Stomach smooth muscle (tissue), 2 donors: ENCODE results near the gene RUNX3.

ENCODE experiments used
- H3K27ac ChIP-seq: one replicate; pipeline ENCODE4 v1.7.0; 2013; ENCODE audit warnings: mild to moderate bottlenecking, low read length, inconsistent platforms
- H3K27me3 ChIP-seq, 2 donors: one replicate each; pipeline ENCODE4 v1.7.0; 2013; ENCODE audit warnings: low read length in 2 of 2; ENCODE audit not compliant: insufficient read depth in 2 of 2, control insufficient read depth in 1 of 2
- H3K36me3 ChIP-seq, 2 donors: one replicate each; pipeline ENCODE4 v1.7.0; 2013; ENCODE audit warnings: low read length in 2 of 2; ENCODE audit not compliant: control insufficient read depth in 2 of 2, insufficient read depth in 2 of 2
- H3K4me1 ChIP-seq: one replicate; pipeline ENCODE4 v1.7.0; 2013; ENCODE audit warnings: low read length; ENCODE audit not compliant: control insufficient read depth, insufficient read depth
- H3K4me3 ChIP-seq, 2 donors: one replicate each; pipeline ENCODE4 v1.7.0; 2013; ENCODE audit warnings: low read length in 2 of 2
- H3K9ac ChIP-seq, 2 donors: one replicate each; pipeline ENCODE4 v1.7.0; 2013; ENCODE audit warnings: low read length in 2 of 2, mild to moderate bottlenecking in 1 of 2
- H3K9me3 ChIP-seq, 2 donors: one replicate each; pipeline ENCODE4 v1.7.0; 2013; ENCODE audit warnings: low read length in 2 of 2; ENCODE audit not compliant: control insufficient read depth in 2 of 2
- donor health status: healthy.
- donor health status: Pancreatic carcinoma.

The RUNX3 gene

GRCh38 chr1:24904731-24905354, 25.2 kb downstream of the RUNX3 start:
- Histone ChIP-seq H3K27me3 (peaks cover 7 to 12% of the 10 kb centered on the region in 2 donors), H3K36me3 (no peaks in the 10 kb centered on the region), H3K4me1 (no peaks in the 10 kb centered on the region), H3K4me3 (no peak overlapping the region), H3K27ac (no peak overlapping the region), H3K9ac (no peak overlapping the region), H3K9me3 (peaks cover 0 to 4% of the 10 kb centered on the region in 2 donors)

GRCh38 chr1:24903955-24904730, 25.9 kb downstream of the RUNX3 start:
- no peaks in the 10 kb centered on the region for H3K36me3 ChIP-seq
- no peak overlapping the region for H3K27ac ChIP-seq
- H3K27me3 ChIP-seq, result peaks cover 7 to 17% of the 10 kb centered on the region in 2 donors

GRCh38 chr1:24903560-24903954, 26.5 kb downstream of the RUNX3 start:
- Histone ChIP-seq H3K36me3 (no peaks in the 10 kb centered on the region), H3K27ac (no peak overlapping the region), H3K27me3 (peaks cover 11 to 17% of the 10 kb centered on the region in 2 donors), H3K4me1 (no peaks in the 10 kb centered on the region), H3K9ac (no peak overlapping the region), H3K4me3 (no peak overlapping the region), H3K9me3 (peaks cover 0 to 4% of the 10 kb centered on the region in 2 donors)

More at GRCh38 chr1:24903955-24904730, 25.9 kb downstream of the RUNX3 start:
- Histone ChIP-seq H3K4me3 (no peak overlapping the region), H3K9ac (no peak overlapping the region), H3K9me3 (peaks cover 0 to 4% of the 10 kb centered on the region in 2 donors), H3K4me1 (no peaks in the 10 kb centered on the region)

GRCh38 chr1:24903011-24903461, 27.0 kb downstream of the RUNX3 start:
- H3K36me3 ChIP-seq, result no peaks in the 10 kb centered on the region
- no peaks in the 10 kb centered on the region for H3K4me1 ChIP-seq
- no peak overlapping the region for H3K9ac ChIP-seq
- H3K27ac ChIP-seq, result no peak overlapping the region
- H3K4me3 ChIP-seq, result no peak overlapping the region
- H3K9me3 ChIP-seq, result peaks cover 0 to 3% of the 10 kb centered on the region in 2 donors
- H3K27me3 ChIP-seq, result peaks cover 14 to 21% of the 10 kb centered on the region in 2 donors

- H3K4me1 ChIP-seq, result no peaks in the 10 kb centered on the region
- H3K9ac ChIP-seq, result no peak overlapping the region
- no peaks in the 10 kb centered on the region for H3K36me3 ChIP-seq
- H3K27me3 ChIP-seq, result peaks cover 16 to 21% of the 10 kb centered on the region in 2 donors
- no peak overlapping the region for H3K4me3 ChIP-seq
- no peaks in the 10 kb centered on the region for H3K9me3 ChIP-seq
- H3K27ac ChIP-seq, result no peak overlapping the region
These were observed 27.6 kb downstream of the RUNX3 start for GRCh38 chr1:24902471-24902891.

GRCh38 chr1:24901791-24902470, 28.1 kb downstream of the RUNX3 start:
- Histone ChIP-seq H3K4me3 (no peak overlapping the region), H3K9me3 (no peaks in the 10 kb centered on the region), H3K27me3 (peaks cover 19 to 21% of the 10 kb centered on the region in 2 donors), H3K9ac (no peak overlapping the region), H3K4me1 (no peaks in the 10 kb centered on the region), H3K36me3 (no peaks in the 10 kb centered on the region), H3K27ac (no peak overlapping the region)

- Histone ChIP-seq H3K9me3 (no peaks in the 10 kb centered on the region), H3K9ac (no peak overlapping the region), H3K4me3 (no peak overlapping the region), H3K27ac (no peak overlapping the region), H3K4me1 (no peaks in the 10 kb centered on the region), H3K36me3 (no peaks in the 10 kb centered on the region), H3K27me3 (peaks cover 19 to 21% of the 10 kb centered on the region in 2 donors)
These were observed 28.9 kb downstream of the RUNX3 start for GRCh38 chr1:24900985-24901781.

- Histone ChIP-seq H3K27ac (no peak overlapping the region), H3K4me3 (no peak overlapping the region), H3K27me3 (peaks cover 19 to 25% of the 10 kb centered on the region in 2 donors), H3K4me1 (no peaks in the 10 kb centered on the region), H3K9me3 (no peaks in the 10 kb centered on the region), H3K36me3 (no peaks in the 10 kb centered on the region), H3K9ac (no peak overlapping the region)
These were observed 29.6 kb downstream of the RUNX3 start for GRCh38 chr1:24900486-24900849.

- H3K4me1 ChIP-seq, result no peaks in the 10 kb centered on the region
- H3K27ac ChIP-seq, result no peak overlapping the region
- H3K36me3 ChIP-seq, result no peaks in the 10 kb centered on the region
- H3K27me3 ChIP-seq, result peaks cover 19 to 25% of the 10 kb centered on the region in 2 donors
- no peak overlapping the region for H3K9ac ChIP-seq
- H3K9me3 ChIP-seq, result no peaks in the 10 kb centered on the region
- no peak overlapping the region for H3K4me3 ChIP-seq
These were observed 30.2 kb downstream of the RUNX3 start for GRCh38 chr1:24899581-24900485.
